Measurements from ENCODE around the gene GNG7.
"Not testable (repeated sequence)": the region's sequence is repeated elsewhere in the genome, so short reads cannot be mapped to it uniquely, and the experiment has no call there.

Gene GNG7

GRCh38 chr19:2713170-2713569 is 10.7 kb upstream of the GNG7 start:
- not testable (repeated sequence) for DNase-seq (ENCODE audit: low read depth in 2 of 2)

GRCh38 chr19:2711875-2712205 is 9.3 kb upstream of the GNG7 start:
- no peak for DNase-seq (ENCODE audit: low read depth in 2 of 2)

GRCh38 chr19:2711172-2711874 is 8.8 kb upstream of the GNG7 start:
- no peak for DNase-seq (ENCODE audit: low read depth in 2 of 2)

GRCh38 chr19:2706251-2706650 is 3.8 kb upstream of the GNG7 start:
- no peak for DNase-seq (ENCODE audit: low read depth in 2 of 2)

- no peak for DNase-seq (ENCODE audit: low read depth in 2 of 2)
These were observed 1.3 kb upstream of the GNG7 start for GRCh38 chr19:2703691-2704216.

GRCh38 chr19:2703077-2703437 is 563 bp upstream of the GNG7 start:
- no peak for DNase-seq (ENCODE audit: low read depth in 2 of 2)

- DNase-seq (ENCODE audit: low read depth in 2 of 2): no peak
These were observed 929 bp downstream of the GNG7 start for GRCh38 chr19:2701361-2702169.

GRCh38 chr19:2700660-2701360 is 1.7 kb downstream of the GNG7 start:
- DNase-seq (ENCODE audit: low read depth in 2 of 2): no peak

GRCh38 chr19:2699413-2700140 is 2.9 kb downstream of the GNG7 start:
- DNase-seq (ENCODE audit: low read depth in 2 of 2): no peak

- no peak for DNase-seq (ENCODE audit: low read depth in 2 of 2)
These were observed 8.3 kb downstream of the GNG7 start for GRCh38 chr19:2694196-2694595.

GRCh38 chr19:2693492-2694160 is 8.9 kb downstream of the GNG7 start:
- no peak for DNase-seq (ENCODE audit: low read depth in 2 of 2)

GRCh38 chr19:2691951-2692350 is 10.5 kb downstream of the GNG7 start:
- no peak for DNase-seq (ENCODE audit: low read depth in 2 of 2)

GRCh38 chr19:2690856-2691255 is 11.6 kb downstream of the GNG7 start:
- DNase-seq (ENCODE audit: low read depth in 2 of 2): no peak

- DNase-seq (ENCODE audit: low read depth in 2 of 2): no peak
These were observed 16.1 kb downstream of the GNG7 start for GRCh38 chr19:2686360-2686759.

- no peak for DNase-seq (ENCODE audit: low read depth in 2 of 2)
These were observed 17.2 kb downstream of the GNG7 start for GRCh38 chr19:2685204-2685704.

GRCh38 chr19:2683430-2684003 is 19.0 kb downstream of the GNG7 start:
- DNase-seq (ENCODE audit: low read depth in 2 of 2): no peak

- no peak for DNase-seq (ENCODE audit: low read depth in 2 of 2)
These were observed 21.7 kb downstream of the GNG7 start for GRCh38 chr19:2680808-2681207.

GRCh38 chr19:2679439-2679838 is 23.1 kb downstream of the GNG7 start:
- DNase-seq (ENCODE audit: low read depth in 2 of 2): no peak

GRCh38 chr19:2678948-2679347 is 23.5 kb downstream of the GNG7 start:
- not testable (repeated sequence) for DNase-seq (ENCODE audit: low read depth in 2 of 2)

GRCh38 chr19:2678044-2678671 is 24.3 kb downstream of the GNG7 start:
- DNase-seq (ENCODE audit: low read depth in 2 of 2): no peak

Data from stimulated activated CD8-positive, alpha-beta memory T cell treated with anti-CD3 and anti-CD28 coated beads, Interleukin-2, amount 100 ng/mL, for 48 hours (primary cell).